ENCODE data around the gene RNF43. TPM values are rescaled to one million over a fixed set of nuclear protein-coding genes. Genes with fewer than 3 reads are reported as not detected.

Gene RNF43
- total and polyA plus RNA-seq, 2 of the 13 experiments (the other 11 are each of a cell fraction or from before 2014, with no cell fraction given) = 31.0 to 53.4 TPM

GRCh38 chr17:58417300-58418092, at the start of gene RNF43 (continued):
- TF ChIP-seq NR2F1 (CRISPR knock-in tag; IDR thresholded peaks at IDR 0.05) (peak in 1 of 2 experiments; percentile 12; a peak in 1 of 4 replicates), ZBTB7A (CRISPR knock-in tag; IDR thresholded peaks at IDR 0.05) (no peak), ZNF136 (CRISPR knock-in tag; IDR thresholded peaks at IDR 0.05; ENCODE audit: low read depth) (no peak), PHB2 (IDR thresholded peaks at IDR 0.05; ENCODE audit: partially characterized antibody) (no peak), RFXAP (CRISPR knock-in tag; IDR thresholded peaks at IDR 0.05; ENCODE audit: borderline replicate concordance) (peak; percentile 94), SRSF4 (IDR thresholded peaks at IDR 0.05; ENCODE audit: low read depth, low read length, poor library complexity, severe bottlenecking) (no peak), ZSCAN21 (CRISPR knock-in tag; IDR thresholded peaks at IDR 0.05; ENCODE audit: borderline replicate concordance) (peak; percentile 62; the same call in 1 of the 2 replicates), PRDM10 (CRISPR knock-in tag; IDR thresholded peaks at IDR 0.05; ENCODE audit: low read depth) (peak; percentile 96), ZNF879 (CRISPR knock-in tag; IDR thresholded peaks at IDR 0.05) (no peak), TFAP4 (IDR thresholded peaks at IDR 0.05; ENCODE audit: borderline replicate concordance, low read depth) (peak; percentile 80; the same call in 1 of the 2 replicates), JDP2 (CRISPR knock-in tag; IDR thresholded peaks at IDR 0.05; ENCODE audit: borderline replicate concordance) (peak; percentile 18; the same call in 1 of the 2 replicates), ATF7 (IDR thresholded peaks at IDR 0.05) (peak; percentile 34; the same call in 1 of the 2 replicates), ATF7 (CRISPR knock-in tag; IDR thresholded peaks at IDR 0.05) (peak; percentile 80; the same call in 1 of the 2 replicates), MYPOP (CRISPR knock-in tag; IDR thresholded peaks at IDR 0.05) (peak; percentile 86; the same call in 1 of the 2 replicates), MTA1 (CRISPR knock-in tag; IDR thresholded peaks at IDR 0.05; ENCODE audit: borderline replicate concordance) (peak; percentile 84), YEATS4 (CRISPR knock-in tag; IDR thresholded peaks at IDR 0.05; ENCODE audit: borderline replicate concordance) (peak; percentile 83), ZNF687 (CRISPR knock-in tag; IDR thresholded peaks at IDR 0.05) (peak; percentile 64; the same call in 1 of the 2 replicates), SIX4 (CRISPR knock-in tag; IDR thresholded peaks at IDR 0.05) (peak; percentile 69; the same call in 1 of the 2 replicates), ZFY (CRISPR knock-in tag; IDR thresholded peaks at IDR 0.05) (no peak; the same call in 1 of the 2 replicates)
